Mammary epithelial cell (primary cell): ENCODE results near the gene HLA-DMB.

Experiments used
- CTCF ChIP-seq, 2 donors: IDR thresholded peaks in 1 of 2; conservative IDR thresholded peaks in 1 of 2; 2 replicates each; pipeline ENCODE4 v1.5.1; 2011 to 2012; ENCODE audit warnings: inconsistent platforms in 2 of 2, low read length in 2 of 2, mild to moderate bottlenecking in 2 of 2, control low read depth in 1 of 2, low read depth in 1 of 2; ENCODE audit not compliant: insufficient read depth in 1 of 2; ENCODE audit errors: extremely low read depth in 1 of 2
- EZH2 ChIP-seq: IDR thresholded peaks from 2 replicates; pipeline ENCODE4 v1.6.1; 2012; ENCODE audit warnings: low read length, inconsistent platforms, borderline replicate concordance

- TF ChIP-seq CTCF (conservative IDR thresholded peaks at IDR 0.05 in 1 of 2, IDR thresholded peaks at IDR 0.05 in 1 of 2; ENCODE audit: extremely low read depth in 1 of 2, insufficient read depth in 1 of 2, low read depth in 1 of 2, low read length in 2 of 2) (no peak), EZH2 (no peak)
Measured at GRCh38 chr6:32922083-32922482, 18.7 kb downstream of the HLA-DMB start.
